GM12873 (cell line): ENCODE results near the gene AWAT2.

ENCODE experiments used
- CTCF ChIP-seq: IDR thresholded peaks from 2 replicates; pipeline ENCODE4 v1.5.1; 2012; ENCODE audit warnings: low read depth, mild to moderate bottlenecking, moderate library complexity, low read length, control low read depth; ENCODE audit not compliant: insufficient read depth; ENCODE audit errors: missing control alignments

AWAT2 gene

GRCh38 chrX:70054391-70054790 lies 4.7 kb upstream of the AWAT2 start:
- TF ChIP-seq CTCF: no peak

- no peak for TF ChIP-seq CTCF
These were observed 3.3 kb upstream of the AWAT2 start for GRCh38 chrX:70052895-70053615.

- no peak for TF ChIP-seq CTCF
These were observed 332 bp downstream of the AWAT2 start for GRCh38 chrX:70049406-70049805.

- TF ChIP-seq CTCF: no peak
These were observed 2.8 kb downstream of the AWAT2 start for GRCh38 chrX:70046978-70047377.

GRCh38 chrX:70044541-70045245 lies 5.0 kb downstream of the AWAT2 start:
- TF ChIP-seq CTCF: no peak

DNA sequence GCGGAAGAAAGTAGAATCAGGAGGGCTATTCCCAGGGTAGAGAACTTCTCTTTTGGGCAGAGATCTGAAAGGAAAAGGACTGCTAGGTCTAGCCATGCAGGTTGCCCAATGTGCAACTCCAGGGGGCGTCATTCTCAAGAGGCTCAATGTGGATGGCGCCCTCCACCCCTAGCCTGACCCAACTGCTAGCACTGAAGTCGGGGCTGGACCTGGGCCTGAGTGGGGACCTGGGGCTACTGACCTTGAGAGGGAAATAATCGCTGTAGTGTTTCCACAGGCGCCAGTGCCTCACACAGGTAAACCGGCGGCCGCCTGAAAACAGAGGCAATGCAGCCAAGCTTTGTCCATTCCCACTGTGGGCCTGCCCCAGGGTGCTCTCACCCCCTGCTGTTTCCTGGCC lies 6.1 kb downstream of the AWAT2 start:
- TF ChIP-seq CTCF: no peak
